Esophagus squamous epithelium (tissue), 5 donors: ENCODE results near the gene MAP1LC3B. TPM values are rescaled to one million over a fixed set of nuclear protein-coding genes. Genes with fewer than 3 reads are reported as not detected.

Experiments
- DNase-seq: peaks from one replicate; lab custom pipeline; 2025; lab: John Stamatoyannopoulos, UW
- H3K27ac ChIP-seq, 4 donors: fragments of 200-600 bp; sonication (generic); one replicate each; pipeline ENCODE4 v1.5.1; 2016 to 2019; ENCODE audit warnings: mild to moderate bottlenecking in 1 of 4
- H3K27me3 ChIP-seq, 4 donors: fragments of 200-600 bp; sonication (generic); 1 replicate in 3 of 4; 2 replicates in 1 of 4; pipeline versions ENCODE4 v1.5.1 to v1.6.0; 2017 to 2021; ENCODE audit warnings: antibody characterized with exemption in 1 of 4
- H3K36me3 ChIP-seq, 3 donors: fragments of 200-600 bp; sonication (generic); one replicate each; pipeline ENCODE4 v1.5.1; 2016 to 2019
- H3K4me1 ChIP-seq, 3 donors: fragments of 200-600 bp; sonication (generic); one replicate each; pipeline ENCODE4 v1.5.1; 2017 to 2019
- H3K4me3 ChIP-seq, 4 donors: fragments of 200-600 bp; sonication (generic); 1 replicate in 3 of 4; 2 replicates in 1 of 4; pipeline ENCODE4 v1.5.1; 2016 to 2019; ENCODE audit warnings: mild to moderate bottlenecking in 2 of 4, moderate library complexity in 1 of 4
- H3K9me3 ChIP-seq, 3 donors: fragments of 200-600 bp; sonication (generic); one replicate each; pipeline ENCODE4 v1.5.1; 2016 to 2019
- POLR2A ChIP-seq, 4 donors: fragments of 450-650 bp; IDR thresholded peaks; one replicate each; pipeline ENCODE4 v1.6.1; 2017; ENCODE audit warnings: antibody characterized with exemption in 4 of 4, mild to moderate bottlenecking in 4 of 4, moderate library complexity in 3 of 4
- WGBS, 2 donors: methylation state at CpG; one replicate each; pipeline ENCODE4 v1.1.5; 2018; 5-methylcytosine and 5-hydroxymethylcytosine counted together
- intact Hi-C: fragments of 100-400 bp; cut with DNase I; formaldehyde crosslinking; loops from one replicate; pipeline ENCODE4 v1.15.0; 2022
- total RNA-seq, 4 donors: library from RNA; depleted of rRNA; stranded (reverse); fragments of >200 nt; gene quantifications; one replicate each; pipeline ENCODE4 v1.1.0, GENCODE V29; 2016
- TF ChIP-seq, protein P1 (sequence below), 6 experiments: fragments of 450-650 bp in 4 of 6; fragments of 200-600 bp in 2 of 6; sonication (generic) in 2 of 6; IDR thresholded peaks; one replicate each; pipeline ENCODE4 v1.5.1; 2016 to 2019; ENCODE audit warnings: antibody characterized with exemption in 6 of 6, mild to moderate bottlenecking in 4 of 6, moderate library complexity in 4 of 6
- donor health status: DM: yes; HTN: yes; CAD: no.

MAP1LC3B gene
- total RNA-seq, 4 donors from 2014 or later = 14.2 to 38.0 (median 24.4) TPM

- intact Hi-C loops = no loop called here
- TF ChIP-seq, protein P1, sequence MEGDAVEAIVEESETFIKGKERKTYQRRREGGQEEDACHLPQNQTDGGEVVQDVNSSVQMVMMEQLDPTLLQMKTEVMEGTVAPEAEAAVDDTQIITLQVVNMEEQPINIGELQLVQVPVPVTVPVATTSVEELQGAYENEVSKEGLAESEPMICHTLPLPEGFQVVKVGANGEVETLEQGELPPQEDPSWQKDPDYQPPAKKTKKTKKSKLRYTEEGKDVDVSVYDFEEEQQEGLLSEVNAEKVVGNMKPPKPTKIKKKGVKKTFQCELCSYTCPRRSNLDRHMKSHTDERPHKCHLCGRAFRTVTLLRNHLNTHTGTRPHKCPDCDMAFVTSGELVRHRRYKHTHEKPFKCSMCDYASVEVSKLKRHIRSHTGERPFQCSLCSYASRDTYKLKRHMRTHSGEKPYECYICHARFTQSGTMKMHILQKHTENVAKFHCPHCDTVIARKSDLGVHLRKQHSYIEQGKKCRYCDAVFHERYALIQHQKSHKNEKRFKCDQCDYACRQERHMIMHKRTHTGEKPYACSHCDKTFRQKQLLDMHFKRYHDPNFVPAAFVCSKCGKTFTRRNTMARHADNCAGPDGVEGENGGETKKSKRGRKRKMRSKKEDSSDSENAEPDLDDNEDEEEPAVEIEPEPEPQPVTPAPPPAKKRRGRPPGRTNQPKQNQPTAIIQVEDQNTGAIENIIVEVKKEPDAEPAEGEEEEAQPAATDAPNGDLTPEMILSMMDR (IDR thresholded peaks at IDR 0.05) = no peak
- no peak for TF ChIP-seq POLR2A (IDR thresholded peaks at IDR 0.05)
Measured at GRCh38 chr16:87439926-87440325, 47.8 kb downstream of the MAP1LC3B start.

DNA sequence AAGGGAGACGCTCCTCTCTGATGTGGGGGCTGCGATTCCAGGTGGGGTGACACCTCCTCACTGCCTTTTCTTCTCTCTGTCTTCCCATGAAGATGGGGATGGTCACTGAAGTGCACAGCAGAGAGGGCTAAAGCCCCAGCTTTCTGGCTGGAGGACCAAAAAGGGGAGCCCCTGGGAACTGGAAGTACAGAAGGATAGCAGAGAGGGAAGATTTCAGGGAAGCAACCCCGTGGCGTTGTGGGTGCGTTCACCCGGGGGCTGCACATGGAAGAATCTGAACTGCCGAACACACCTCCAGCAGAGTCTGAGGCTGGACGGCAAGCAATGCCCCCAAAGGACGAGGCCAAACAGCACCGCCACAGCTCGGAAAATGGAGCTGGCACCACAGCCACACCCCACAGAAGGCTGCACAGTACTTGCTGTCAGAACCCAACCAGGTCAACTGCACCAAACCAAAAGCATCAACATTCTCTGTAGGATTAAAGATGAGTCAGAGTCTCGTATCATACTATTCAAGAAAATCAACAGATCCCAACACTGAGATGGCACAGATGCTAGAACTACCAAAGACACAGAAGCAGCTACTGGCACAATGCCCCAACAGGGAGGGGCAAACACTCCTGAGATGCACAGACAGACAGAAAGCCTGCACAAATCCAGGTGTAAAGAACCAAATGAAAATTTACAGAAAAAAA, 49.9 kb downstream of the MAP1LC3B start:
- Histone ChIP-seq H3K9me3 (no peaks in the 10 kb centered on the region), H3K27ac (no peak overlapping the region), H3K36me3 (peaks cover 0 to 51% (median 0%) of the 10 kb centered on the region in 3 donors), H3K27me3 (no peaks in the 10 kb centered on the region), H3K4me3 (no peak overlapping the region), H3K4me1 (no peaks in the 10 kb centered on the region)
- intact Hi-C loops = no loop called here
- TF ChIP-seq POLR2A (IDR thresholded peaks at IDR 0.05) = no peak
- TF ChIP-seq, protein P1 (IDR thresholded peaks at IDR 0.05) = no peak
- no peak for DNase-seq
- WGBS, 2 donors = 78 to 83% methylated on average over 8 to 9 of the region's 12 CpGs

More at GRCh38 chr16:87439926-87440325, 47.8 kb downstream of the MAP1LC3B start:
- Histone ChIP-seq H3K4me3 (no peak overlapping the region), H3K27ac (no peak overlapping the region), H3K4me1 (peaks cover 0 to 21% (median 20%) of the 10 kb centered on the region in 3 donors), H3K27me3 (no peaks in the 10 kb centered on the region), H3K36me3 (peaks cover 0 to 30% (median 0%) of the 10 kb centered on the region in 3 donors), H3K9me3 (no peaks in the 10 kb centered on the region)
- no peak for DNase-seq
- WGBS, 2 donors = 94 to 95% methylated on average over 10 of the region's 10 CpGs

DNA sequence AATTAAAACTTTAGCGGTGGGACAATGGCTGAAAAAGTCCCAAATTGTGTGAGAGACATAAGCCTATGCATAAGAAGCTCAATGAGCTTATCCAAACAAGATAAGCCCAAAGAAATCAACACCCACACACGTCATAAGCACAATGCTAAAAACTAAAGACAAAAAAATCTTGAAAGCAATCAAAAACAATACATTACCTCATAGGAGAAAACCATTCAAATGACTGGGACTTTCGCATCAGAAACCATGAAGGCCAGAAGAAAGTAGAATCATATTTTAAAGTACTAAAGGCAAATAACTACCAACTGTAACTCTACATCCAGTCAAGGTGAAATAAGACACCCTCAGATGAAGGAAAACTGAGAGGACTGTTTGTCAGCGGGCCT, 50.4 kb downstream of the MAP1LC3B start:
- no peak for DNase-seq
- Histone ChIP-seq H3K27ac (no peak overlapping the region), H3K36me3 (peaks cover 0 to 56% (median 0%) of the 10 kb centered on the region in 3 donors), H3K4me3 (no peak overlapping the region), H3K27me3 (no peaks in the 10 kb centered on the region), H3K9me3 (no peaks in the 10 kb centered on the region), H3K4me1 (no peaks in the 10 kb centered on the region)
- WGBS, 2 donors = 79% methylated on average over 4 of the region's 4 CpGs
- TF ChIP-seq, protein P1 (IDR thresholded peaks at IDR 0.05) = no peak
- TF ChIP-seq POLR2A (IDR thresholded peaks at IDR 0.05) = no peak
- intact Hi-C loops = no loop called here

GRCh38 chr16:87443016-87443415, 50.9 kb downstream of the MAP1LC3B start:
- intact Hi-C loops = no loop called here
- no peaks in the 10 kb centered on the region for H3K9me3 ChIP-seq
- H3K4me1 ChIP-seq = no peaks in the 10 kb centered on the region
- TF ChIP-seq, protein P1 (IDR thresholded peaks at IDR 0.05) = no peak
- no peak for TF ChIP-seq POLR2A (IDR thresholded peaks at IDR 0.05)
- no peak overlapping the region for H3K4me3 ChIP-seq
- DNase-seq = no peak
- H3K27me3 ChIP-seq = no peaks in the 10 kb centered on the region
- H3K36me3 ChIP-seq = peaks cover 0 to 61% (median 0%) of the 10 kb centered on the region in 3 donors
- no peak overlapping the region for H3K27ac ChIP-seq
- WGBS, 2 donors = 90 to 96% methylated on average over 8 of the region's 8 CpGs

DNA sequence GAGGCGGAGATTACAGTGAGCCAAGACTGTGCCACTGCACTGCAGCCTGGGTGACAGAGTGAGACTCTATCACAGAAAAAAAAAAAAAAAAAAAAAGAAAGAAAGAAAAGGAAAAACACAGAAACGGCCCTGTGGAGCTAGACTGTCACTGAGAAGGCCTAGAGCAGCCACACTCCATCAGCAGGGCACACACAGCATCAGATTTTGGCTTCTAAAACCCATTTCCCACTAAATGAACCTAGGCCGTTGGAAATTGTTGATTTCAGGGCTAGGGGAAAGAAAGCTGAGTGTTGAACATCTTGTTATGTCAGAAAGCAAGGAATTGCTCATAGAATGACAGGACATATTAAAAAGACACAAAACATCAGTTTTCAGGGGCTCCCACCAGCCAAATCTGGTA, 51.8 kb downstream of the MAP1LC3B start:
- Histone ChIP-seq H3K27ac (no peak overlapping the region), H3K9me3 (no peaks in the 10 kb centered on the region), H3K4me1 (no peaks in the 10 kb centered on the region), H3K4me3 (no peak overlapping the region), H3K36me3 (peaks cover 0 to 64% (median 0%) of the 10 kb centered on the region in 3 donors), H3K27me3 (no peaks in the 10 kb centered on the region)
- intact Hi-C loops = no loop called here
- DNase-seq = no peak
- TF ChIP-seq POLR2A (IDR thresholded peaks at IDR 0.05) = no peak
- TF ChIP-seq, protein P1 (IDR thresholded peaks at IDR 0.05) = no peak
- WGBS, 2 donors = 88 to 91% methylated on average over 2 to 3 of the region's 3 CpGs
